ENCODE data around the gene DNAJC10. TPM values are rescaled to one million over a fixed set of nuclear protein-coding genes. Genes with fewer than 3 reads are reported as not detected.
"Not testable (repeated sequence)": the region's sequence is repeated elsewhere in the genome, so short reads cannot be mapped to it uniquely, and the experiment has no call there.

The DNAJC10 gene
- total RNA-seq, 5 donors from 2014 or later (not counting 1 experiment from before 2014, with no cell fraction given), result 39.5 to 52.9 (median 46.1) TPM

GRCh38 chr2:182782686-182783085 lies 66.6 kb downstream of the DNAJC10 start:
- H3K27ac Mint-ChIP-seq; H3K4me3 ChIP-seq (ENCODE audit: control insufficient read depth in 1 of 2, extremely low read depth in 1 of 2, low read length in 1 of 2); H3K9me3 Mint-ChIP-seq; DNase-seq; H3K4me1 ChIP-seq (ENCODE audit: control insufficient read depth in 1 of 2, extremely low read depth in 1 of 2, insufficient read depth in 2 of 2, low read length in 2 of 2); H3K4me3 Mint-ChIP-seq; POLR2A ChIA-PET; H3K36me3 ChIP-seq (ENCODE audit: control insufficient read depth in 2 of 2, extremely low read depth in 1 of 2, insufficient read depth in 1 of 2, low read length in 1 of 2); H3K27me3 Mint-ChIP-seq; H3K9me3 ChIP-seq; H3K27me3 ChIP-seq (replicated peaks in 1 of 2; ENCODE audit: control insufficient read depth in 2 of 2, extremely low read depth in 1 of 2, insufficient read depth in 2 of 2, low read length in 1 of 2); ATAC-seq (replicated peaks in 1 of 4); H3K27ac ChIP-seq (ENCODE audit: low read length); H3K4me1 Mint-ChIP-seq; CTCF ChIA-PET: not testable (repeated sequence)
- WGBS (ENCODE audit: insufficient coverage), result 100% methylated on average over 1 of the region's 3 CpGs
- peaks cover 41% of the 10 kb centered on the region for H3K36me3 Mint-ChIP-seq

GRCh38 chr2:182784058-182784706 lies 68.1 kb downstream of the DNAJC10 start:
- H3K4me3 Mint-ChIP-seq, result no peak overlapping the region
- no peaks in the 10 kb centered on the region for H3K27me3 Mint-ChIP-seq
- no peak overlapping the region for H3K27ac Mint-ChIP-seq
- peaks cover 27% of the 10 kb centered on the region for H3K36me3 Mint-ChIP-seq
- Histone ChIP-seq H3K27ac (ENCODE audit: low read length) (no peak overlapping the region), H3K4me1 (ENCODE audit: control insufficient read depth in 1 of 2, extremely low read depth in 1 of 2, insufficient read depth in 2 of 2, low read length in 2 of 2) (no peaks in the 10 kb centered on the region), H3K27me3 (replicated peaks in 1 of 2; ENCODE audit: control insufficient read depth in 2 of 2, extremely low read depth in 1 of 2, insufficient read depth in 2 of 2, low read length in 1 of 2) (no peaks in the 10 kb centered on the region), H3K36me3 (ENCODE audit: control insufficient read depth in 2 of 2, extremely low read depth in 1 of 2, insufficient read depth in 1 of 2, low read length in 1 of 2) (peaks cover 0 to 5% of the 10 kb centered on the region in 2 donors), H3K4me3 (ENCODE audit: control insufficient read depth in 1 of 2, extremely low read depth in 1 of 2, low read length in 1 of 2) (no peak overlapping the region), H3K9me3 (no peaks in the 10 kb centered on the region)
- no CpG with 5 or more reads among the region's 4 CpGs for WGBS (ENCODE audit: insufficient coverage)
- DNase-seq, result no peak
- POLR2A ChIA-PET, result no interaction called here
- no peaks in the 10 kb centered on the region for H3K4me1 Mint-ChIP-seq
- H3K9me3 Mint-ChIP-seq, result peaks cover 0 to 5% (median 0%) of the 10 kb centered on the region in 3 donors
- CTCF ChIA-PET, result interaction anchor here in 1 of 2 donors (1.0 kb wide), 1 partner anchor 45 kb away, joined by 6 read pairs; no protein-coding TSS in a partner anchor
- ATAC-seq (replicated peaks in 1 of 4), result no peak

GRCh38 chr2:182784777-182785176 lies 68.7 kb downstream of the DNAJC10 start:
- no peaks in the 10 kb centered on the region for H3K9me3 ChIP-seq
- ATAC-seq (replicated peaks in 1 of 4) (no peak), DNase-seq (peak in 1 of 35 experiments; percentile 4)
- peaks cover 26% of the 10 kb centered on the region for H3K36me3 Mint-ChIP-seq
- ChIA-PET CTCF (interaction anchor here (0.6 to 1.0 kb wide), 2 partner anchors 44 kb away, joined by 3 to 6 read pairs; no protein-coding TSS in a partner anchor), POLR2A (interaction anchor here in 1 of 2 donors (0.7 kb wide), 1 partner anchor 73 kb away, joined by 3 read pairs; no protein-coding TSS in a partner anchor)
- peaks cover 0 to 3% of the 10 kb centered on the region in 2 donors for H3K36me3 ChIP-seq (ENCODE audit: control insufficient read depth in 2 of 2, extremely low read depth in 1 of 2, insufficient read depth in 1 of 2, low read length in 1 of 2)
- no peaks in the 10 kb centered on the region for H3K27me3 Mint-ChIP-seq
- no peaks in the 10 kb centered on the region for H3K4me1 ChIP-seq (ENCODE audit: control insufficient read depth in 1 of 2, extremely low read depth in 1 of 2, insufficient read depth in 2 of 2, low read length in 2 of 2)
- no CpG with 5 or more reads among the region's 1 CpG for WGBS (ENCODE audit: insufficient coverage)
- no peaks in the 10 kb centered on the region for H3K27me3 ChIP-seq (replicated peaks in 1 of 2; ENCODE audit: control insufficient read depth in 2 of 2, extremely low read depth in 1 of 2, insufficient read depth in 2 of 2, low read length in 1 of 2)
- no peak overlapping the region for H3K27ac ChIP-seq (ENCODE audit: low read length)
- no peaks in the 10 kb centered on the region for H3K4me1 Mint-ChIP-seq
- no peak overlapping the region for H3K4me3 Mint-ChIP-seq
- peaks cover 0 to 5% (median 0%) of the 10 kb centered on the region in 3 donors for H3K9me3 Mint-ChIP-seq
- H3K27ac Mint-ChIP-seq, result no peak overlapping the region
- H3K4me3 ChIP-seq (ENCODE audit: control insufficient read depth in 1 of 2, extremely low read depth in 1 of 2, low read length in 1 of 2), result no peak overlapping the region

- Mint-ChIP-seq H3K27me3 (peaks cover 0 to 11% of the 10 kb centered on the region in 2 donors), H3K27ac (no peak overlapping the region), H3K4me1 (no peaks in the 10 kb centered on the region), H3K4me3 (no peak overlapping the region), H3K9me3 (no peaks in the 10 kb centered on the region), H3K36me3 (no peaks in the 10 kb centered on the region)
- Histone ChIP-seq H3K4me3 (ENCODE audit: control insufficient read depth in 1 of 2, extremely low read depth in 1 of 2, low read length in 1 of 2) (no peak overlapping the region), H3K36me3 (ENCODE audit: control insufficient read depth in 2 of 2, extremely low read depth in 1 of 2, insufficient read depth in 1 of 2, low read length in 1 of 2) (no peaks in the 10 kb centered on the region), H3K4me1 (ENCODE audit: control insufficient read depth in 1 of 2, extremely low read depth in 1 of 2, insufficient read depth in 2 of 2, low read length in 2 of 2) (no peaks in the 10 kb centered on the region), H3K27me3 (replicated peaks in 1 of 2; ENCODE audit: control insufficient read depth in 2 of 2, extremely low read depth in 1 of 2, insufficient read depth in 2 of 2, low read length in 1 of 2) (no peaks in the 10 kb centered on the region), H3K27ac (ENCODE audit: low read length) (no peak overlapping the region), H3K9me3 (no peaks in the 10 kb centered on the region)
- ChIA-PET CTCF (no interaction called here), POLR2A (no interaction called here)
- WGBS (ENCODE audit: insufficient coverage), result no CpG with 5 or more reads among the region's 2 CpGs
- no peak for ATAC-seq (replicated peaks in 1 of 4)
- no peak for DNase-seq
These were observed 76.4 kb downstream of the DNAJC10 start for GRCh38 chr2:182792441-182792840.

- Histone ChIP-seq H3K27me3 (replicated peaks in 1 of 2; ENCODE audit: control insufficient read depth in 2 of 2, extremely low read depth in 1 of 2, insufficient read depth in 2 of 2, low read length in 1 of 2) (peaks cover 0 to 2% of the 10 kb centered on the region in 2 experiments), H3K27ac (ENCODE audit: low read length) (no peak overlapping the region), H3K9me3 (no peaks in the 10 kb centered on the region), H3K4me3 (ENCODE audit: control insufficient read depth in 1 of 2, extremely low read depth in 1 of 2, low read length in 1 of 2) (no peak overlapping the region), H3K4me1 (ENCODE audit: control insufficient read depth in 1 of 2, extremely low read depth in 1 of 2, insufficient read depth in 2 of 2, low read length in 2 of 2) (no peaks in the 10 kb centered on the region), H3K36me3 (ENCODE audit: control insufficient read depth in 2 of 2, extremely low read depth in 1 of 2, insufficient read depth in 1 of 2, low read length in 1 of 2) (no peaks in the 10 kb centered on the region)
- peaks cover 16 to 23% of the 10 kb centered on the region in 2 donors for H3K27me3 Mint-ChIP-seq
- no peaks in the 10 kb centered on the region for H3K36me3 Mint-ChIP-seq
- no CpG with 5 or more reads among the region's 2 CpGs for WGBS (ENCODE audit: insufficient coverage)
- DNase-seq, result no peak
- no peak for ATAC-seq (replicated peaks in 1 of 4)
- H3K27ac Mint-ChIP-seq, result no peak overlapping the region
- no peaks in the 10 kb centered on the region for H3K4me1 Mint-ChIP-seq
- ChIA-PET CTCF (no interaction called here), POLR2A (no interaction called here)
- H3K4me3 Mint-ChIP-seq, result no peak overlapping the region
- H3K9me3 Mint-ChIP-seq, result no peaks in the 10 kb centered on the region
These were observed 82.7 kb downstream of the DNAJC10 start for GRCh38 chr2:182798736-182799135.

GRCh38 chr2:182804128-182804527 lies 88.1 kb downstream of the DNAJC10 start:
- ChIA-PET POLR2A (no interaction called here), CTCF (interaction anchor here in 1 of 2 donors (0.6 kb wide), 1 partner anchor 175 kb away, joined by 3 read pairs; no protein-coding TSS in a partner anchor)
- no peak overlapping the region for H3K27ac Mint-ChIP-seq
- no peaks in the 10 kb centered on the region for H3K4me1 Mint-ChIP-seq
- Histone ChIP-seq H3K4me3 (ENCODE audit: control insufficient read depth in 1 of 2, extremely low read depth in 1 of 2, low read length in 1 of 2) (no peak overlapping the region), H3K4me1 (ENCODE audit: control insufficient read depth in 1 of 2, extremely low read depth in 1 of 2, insufficient read depth in 2 of 2, low read length in 2 of 2) (no peaks in the 10 kb centered on the region), H3K27ac (ENCODE audit: low read length) (no peak overlapping the region), H3K36me3 (ENCODE audit: control insufficient read depth in 2 of 2, extremely low read depth in 1 of 2, insufficient read depth in 1 of 2, low read length in 1 of 2) (no peaks in the 10 kb centered on the region), H3K27me3 (replicated peaks in 1 of 2; ENCODE audit: control insufficient read depth in 2 of 2, extremely low read depth in 1 of 2, insufficient read depth in 2 of 2, low read length in 1 of 2) (peaks cover 0 to 2% of the 10 kb centered on the region in 2 experiments), H3K9me3 (no peaks in the 10 kb centered on the region)
- no peaks in the 10 kb centered on the region for H3K9me3 Mint-ChIP-seq
- 85% methylated on average over 4 of the region's 5 CpGs for WGBS (ENCODE audit: insufficient coverage)
- no peak for DNase-seq
- H3K4me3 Mint-ChIP-seq, result no peak overlapping the region
- no peaks in the 10 kb centered on the region for H3K36me3 Mint-ChIP-seq
- H3K27me3 Mint-ChIP-seq, result peaks cover 12 to 16% of the 10 kb centered on the region in 2 donors
- no peak for ATAC-seq (replicated peaks in 1 of 4)
